ENCODE data around the gene LRBA. TPM values are rescaled to one million over a fixed set of nuclear protein-coding genes. Genes with fewer than 3 reads are reported as not detected.

The LRBA gene
- total and polyA plus RNA-seq, 2 donors (not counting 3 experiments of a cell fraction or from before 2014, with no cell fraction given) = 18.0 to 35.1 TPM

- no peaks in the 10 kb centered on the region for H3K36me3 ChIP-seq (ENCODE audit: control insufficient read depth in 2 of 2, extremely low read depth in 1 of 2, insufficient read depth in 2 of 2, low read length in 2 of 2)
These were observed 756.5 kb downstream of the LRBA start for GRCh38 chr4:150258569-150258968.

DNA sequence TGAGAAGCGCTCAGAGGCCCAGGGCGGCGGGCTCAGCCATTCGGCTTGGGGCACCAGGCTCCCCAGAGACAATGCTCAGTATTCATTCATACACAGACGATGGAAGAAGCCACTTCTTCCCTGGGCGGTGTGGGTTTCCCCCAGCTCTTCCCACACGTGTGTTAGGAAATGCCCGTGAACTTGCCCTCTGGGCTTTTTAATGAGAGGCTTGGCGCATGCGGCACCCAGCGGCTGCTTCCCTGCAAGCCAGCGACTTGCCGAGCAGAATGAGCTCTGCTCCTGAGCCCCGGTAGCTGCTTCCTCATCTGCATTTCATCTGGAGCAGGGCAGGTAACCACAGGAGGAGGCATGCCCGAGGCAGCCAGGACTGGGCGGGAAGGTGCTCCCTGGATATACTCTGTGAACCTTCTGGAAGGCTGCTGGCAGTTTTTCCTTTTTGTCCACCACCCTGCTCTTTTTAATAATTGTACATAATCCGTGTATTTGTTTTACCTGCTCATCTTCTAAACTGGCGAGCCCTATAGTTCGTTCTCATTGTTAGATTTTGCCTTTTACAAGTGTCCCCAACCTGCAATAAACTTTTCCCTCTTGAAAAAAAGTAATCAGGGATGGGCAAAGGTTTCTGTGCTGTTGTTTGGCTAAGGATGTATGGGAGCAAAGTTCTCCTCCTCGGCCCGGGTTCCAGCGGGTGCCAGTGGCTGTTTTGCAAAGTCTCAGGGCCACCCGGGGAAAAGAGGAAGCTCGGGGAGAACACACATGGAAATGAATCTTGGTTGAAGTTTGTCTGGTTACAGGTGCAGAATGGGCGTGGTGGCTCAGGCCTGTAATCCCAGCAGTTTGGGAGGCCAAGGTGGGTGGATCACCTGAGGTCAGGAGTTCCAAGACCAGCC lies 758.0 kb downstream of the LRBA start:
- Histone ChIP-seq H3K4me3 (replicated peaks in 1 of 3; ENCODE audit: insufficient read depth in 1 of 3, low read depth in 1 of 3, low read length in 3 of 3) (no peak overlapping the region), H2AFZ (ENCODE audit: low read depth, low read length) (no peak overlapping the region), H3K79me2 (ENCODE audit: control insufficient read depth, insufficient read depth, low read length) (no peaks in the 10 kb centered on the region), H3K36me3 (ENCODE audit: control insufficient read depth in 2 of 2, extremely low read depth in 1 of 2, insufficient read depth in 2 of 2, low read length in 2 of 2) (no peaks in the 10 kb centered on the region), H3K9ac (replicated peaks; ENCODE audit: extremely low read depth, insufficient read depth, low read length) (no peak overlapping the region), H3K4me1 (ENCODE audit: control insufficient read depth, extremely low read depth, insufficient read depth, low read length) (peaks cover 4% of the 10 kb centered on the region), H3K9me1 (replicated peaks; ENCODE audit: control insufficient read depth, extremely low read depth, insufficient read depth, low read length) (no peaks in the 10 kb centered on the region), H3K9me3 (replicated peaks; ENCODE audit: control insufficient read depth, insufficient read depth, low read length) (no peaks in the 10 kb centered on the region), H3K27ac (ENCODE audit: insufficient read depth, low read depth, low read length) (no peak overlapping the region), H3K27me3 (ENCODE audit: control insufficient read depth in 2 of 2, insufficient read depth in 2 of 2, low read length in 2 of 2) (no peaks in the 10 kb centered on the region), H3K4me2 (ENCODE audit: insufficient read depth, low read length) (no peak overlapping the region), H4K20me1 (replicated peaks; ENCODE audit: control insufficient read depth, extremely low read depth, insufficient read depth, low read length) (no peaks in the 10 kb centered on the region)
- BruUV-seq (replicated peaks) = no TSS peak
- no peak for DNase-seq (ENCODE audit: low read depth, low spot score)
- dilution Hi-C loops (cut with MboI; ENCODE audit: extremely low pct_ligation_motif_present, low sequenced_read_pairs) (no loop called here), intact Hi-C loops (cut with micrococcal nuclease) (no loop called here)
- ChIA-PET POLR2A (no interaction called here), CTCF (no interaction called here)
- TF ChIP-seq GATA2 (IDR thresholded peaks at IDR 0.05; ENCODE audit: insufficient read depth, insufficient read length, low read depth, low read length) (no peak), JUN (IDR thresholded peaks at IDR 0.05; ENCODE audit: borderline replicate concordance, insufficient read depth, insufficient read length, low read depth) (no peak), POLR2A (IDR thresholded peaks at IDR 0.05; ENCODE audit: low read depth, low read length) (no peak), MAX (IDR thresholded peaks at IDR 0.05; ENCODE audit: insufficient read depth, insufficient read length) (no peak), MYC (IDR thresholded peaks at IDR 0.05; ENCODE audit: low read depth, low read length) (no peak), EZH2 (IDR thresholded peaks at IDR 0.05; ENCODE audit: borderline replicate concordance, low read depth, low read length, severe bottlenecking) (no peak), FOS (IDR thresholded peaks at IDR 0.05; ENCODE audit: borderline replicate concordance, insufficient read depth, low read length) (no peak), POLR2AphosphoS5 (IDR thresholded peaks at IDR 0.05; ENCODE audit: insufficient read depth, low read depth, low read length) (no peak)
- TF ChIP-seq, protein P1, sequence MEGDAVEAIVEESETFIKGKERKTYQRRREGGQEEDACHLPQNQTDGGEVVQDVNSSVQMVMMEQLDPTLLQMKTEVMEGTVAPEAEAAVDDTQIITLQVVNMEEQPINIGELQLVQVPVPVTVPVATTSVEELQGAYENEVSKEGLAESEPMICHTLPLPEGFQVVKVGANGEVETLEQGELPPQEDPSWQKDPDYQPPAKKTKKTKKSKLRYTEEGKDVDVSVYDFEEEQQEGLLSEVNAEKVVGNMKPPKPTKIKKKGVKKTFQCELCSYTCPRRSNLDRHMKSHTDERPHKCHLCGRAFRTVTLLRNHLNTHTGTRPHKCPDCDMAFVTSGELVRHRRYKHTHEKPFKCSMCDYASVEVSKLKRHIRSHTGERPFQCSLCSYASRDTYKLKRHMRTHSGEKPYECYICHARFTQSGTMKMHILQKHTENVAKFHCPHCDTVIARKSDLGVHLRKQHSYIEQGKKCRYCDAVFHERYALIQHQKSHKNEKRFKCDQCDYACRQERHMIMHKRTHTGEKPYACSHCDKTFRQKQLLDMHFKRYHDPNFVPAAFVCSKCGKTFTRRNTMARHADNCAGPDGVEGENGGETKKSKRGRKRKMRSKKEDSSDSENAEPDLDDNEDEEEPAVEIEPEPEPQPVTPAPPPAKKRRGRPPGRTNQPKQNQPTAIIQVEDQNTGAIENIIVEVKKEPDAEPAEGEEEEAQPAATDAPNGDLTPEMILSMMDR (IDR thresholded peaks at IDR 0.05; ENCODE audit: extremely low read depth in 1 of 2, insufficient read depth in 1 of 2, low read depth in 1 of 2, low read length in 2 of 2) = no peak
- no peak for FAIRE-seq

More at GRCh38 chr4:150258569-150258968, 756.5 kb downstream of the LRBA start:
- TF ChIP-seq FOS (IDR thresholded peaks at IDR 0.05; ENCODE audit: borderline replicate concordance, insufficient read depth, low read length) = peak; percentile 28
- no peak for TF ChIP-seq MAX (IDR thresholded peaks at IDR 0.05; ENCODE audit: insufficient read depth, insufficient read length)
- no peak for DNase-seq (ENCODE audit: low read depth, low spot score)
- BruUV-seq (replicated peaks) = no TSS peak
- no peak overlapping the region for H3K9ac ChIP-seq (replicated peaks; ENCODE audit: extremely low read depth, insufficient read depth, low read length)
- no peaks in the 10 kb centered on the region for H3K9me1 ChIP-seq (replicated peaks; ENCODE audit: control insufficient read depth, extremely low read depth, insufficient read depth, low read length)
- H3K4me2 ChIP-seq (ENCODE audit: insufficient read depth, low read length) = no peak overlapping the region
- ChIA-PET POLR2A (no interaction called here), CTCF (interaction anchor here (0.5 to 1.4 kb wide), 5 partner anchors 14 to 609 kb away, joined by 3 to 6 read pairs (median 4); no protein-coding TSS in a partner anchor)
- H3K27ac ChIP-seq (ENCODE audit: insufficient read depth, low read depth, low read length) = no peak overlapping the region
- H3K79me2 ChIP-seq (ENCODE audit: control insufficient read depth, insufficient read depth, low read length) = no peaks in the 10 kb centered on the region
- dilution Hi-C loops (cut with MboI; ENCODE audit: extremely low pct_ligation_motif_present, low sequenced_read_pairs) = no loop called here
- peak; percentile 58 for FAIRE-seq
- intact Hi-C loops (cut with micrococcal nuclease) = no loop called here
- no peaks in the 10 kb centered on the region for H3K9me3 ChIP-seq (replicated peaks; ENCODE audit: control insufficient read depth, insufficient read depth, low read length)
- peaks cover 4% of the 10 kb centered on the region for H3K4me1 ChIP-seq (ENCODE audit: control insufficient read depth, extremely low read depth, insufficient read depth, low read length)
- H3K4me3 ChIP-seq (replicated peaks in 1 of 3; ENCODE audit: insufficient read depth in 1 of 3, low read depth in 1 of 3, low read length in 3 of 3) = no peak overlapping the region
- no peak overlapping the region for H2AFZ ChIP-seq (ENCODE audit: low read depth, low read length)
- H3K27me3 ChIP-seq (ENCODE audit: control insufficient read depth in 2 of 2, insufficient read depth in 2 of 2, low read length in 2 of 2) = no peaks in the 10 kb centered on the region
- no peaks in the 10 kb centered on the region for H4K20me1 ChIP-seq (replicated peaks; ENCODE audit: control insufficient read depth, extremely low read depth, insufficient read depth, low read length)
